ENCODE data around the gene TUFM. TPM values are rescaled to one million over a fixed set of nuclear protein-coding genes. Genes with fewer than 3 reads are reported as not detected.

Gene TUFM
- total RNA-seq, 1 donor from 2014 or later: 37.3 TPM

GRCh38 chr16:28802235-28803019, 43.7 kb downstream of the TUFM start:
- peak; percentile 71 for DNase-seq (ENCODE audit: low spot score)

Other genes starting within 250 kb of the TUFM start
- gene SULT1A2, start 249.3 kb downstream of the TUFM start, total RNA-seq (ENCODE audit: insufficient read depth, low replicate concordance): not detected
- gene SULT1A1, start 236.3 kb downstream of the TUFM start, total RNA-seq (ENCODE audit: insufficient read depth, low replicate concordance): 1.7 TPM
- not detected for gene NPIPB8, start 208.3 kb downstream of the TUFM start, total RNA-seq (ENCODE audit: insufficient read depth, low replicate concordance)
- 91.2 TPM for gene EIF3C, start 134.9 kb downstream of the TUFM start, total RNA-seq (ENCODE audit: insufficient read depth, low replicate concordance)
- gene NPIPB9, start 94.6 kb downstream of the TUFM start, total RNA-seq (ENCODE audit: insufficient read depth, low replicate concordance): 6.0 TPM
- 7.2 TPM for gene ATXN2L, start 23.3 kb downstream of the TUFM start, total RNA-seq (ENCODE audit: insufficient read depth, low replicate concordance)
- 5.5 TPM for gene SH2B1, start 17.5 kb upstream of the TUFM start, total RNA-seq (ENCODE audit: insufficient read depth, low replicate concordance)
- 0.24 TPM for gene ATP2A1, start 32.1 kb upstream of the TUFM start, total RNA-seq (ENCODE audit: insufficient read depth, low replicate concordance)
- gene RABEP2, start 78.9 kb upstream of the TUFM start, total RNA-seq (ENCODE audit: insufficient read depth, low replicate concordance): 27.4 TPM
- 4.8 TPM for gene CD19, start 85.6 kb upstream of the TUFM start, total RNA-seq (ENCODE audit: insufficient read depth, low replicate concordance)
- 17.6 TPM for gene NFATC2IP, start 104.6 kb upstream of the TUFM start, total RNA-seq (ENCODE audit: insufficient read depth, low replicate concordance)
- 13.0 TPM for gene SPNS1, start 128.4 kb upstream of the TUFM start, total RNA-seq (ENCODE audit: insufficient read depth, low replicate concordance)
- 0.72 TPM for gene LAT, start 138.7 kb upstream of the TUFM start, total RNA-seq (ENCODE audit: insufficient read depth, low replicate concordance)